Stimulated activated CD4-positive, alpha-beta T cell treated with anti-CD3 and anti-CD28 coated beads, Interleukin-12 subunit alpha, Interleukin-12 subunit beta, amount 100 ng/mL, for 4 hours (primary cell): Measurements from ENCODE around the gene MATK.
A peak's percentile ranks its signal among the peaks of the same experiment; 100 is the strongest.

Experiments
- DNase-seq: peaks from one replicate; pipeline ENCODE4 v3.0.0-alpha.2; 2020

Gene MATK

GRCh38 chr19:3788996-3789778 lies 3.0 kb upstream of the MATK start:
- no peak for DNase-seq

GRCh38 chr19:3785451-3785937 lies 687 bp downstream of the MATK start:
- DNase-seq = peak; percentile 38

- no peak for DNase-seq
These were observed 1.4 kb downstream of the MATK start for GRCh38 chr19:3784607-3785450.

- DNase-seq = peak; percentile 44
These were observed 2.3 kb downstream of the MATK start for GRCh38 chr19:3783660-3784584.

GRCh38 chr19:3782903-3783302 lies 3.3 kb downstream of the MATK start:
- DNase-seq = no peak

GRCh38 chr19:3782330-3782729 lies 3.9 kb downstream of the MATK start:
- DNase-seq = no peak

GRCh38 chr19:3781603-3782002 lies 4.6 kb downstream of the MATK start:
- no peak for DNase-seq

GRCh38 chr19:3780786-3781304 lies 5.3 kb downstream of the MATK start:
- DNase-seq = no peak

GRCh38 chr19:3778899-3779723 lies 7.1 kb downstream of the MATK start:
- no peak for DNase-seq

- DNase-seq = no peak
These were observed 7.9 kb downstream of the MATK start for GRCh38 chr19:3778104-3778867.

- no peak for DNase-seq
These were observed 9.6 kb downstream of the MATK start for GRCh38 chr19:3776479-3777040.

GRCh38 chr19:3775831-3776230 lies 10.3 kb downstream of the MATK start:
- DNase-seq = no peak

- no peak for DNase-seq
These were observed 10.8 kb downstream of the MATK start for GRCh38 chr19:3775374-3775711.

GRCh38 chr19:3774621-3775373 lies 11.4 kb downstream of the MATK start:
- no peak for DNase-seq

GRCh38 chr19:3773814-3774515 lies 12.2 kb downstream of the MATK start:
- DNase-seq = no peak

- no peak for DNase-seq
These were observed 14.2 kb downstream of the MATK start, which contains the start of gene RAX2 for GRCh38 chr19:3771906-3772455. Gene RAX2 (minus strand): TSS chr19:3772228. CDS start chr19:3771742, 486 bp downstream.

GRCh38 chr19:3771000-3771905 lies 14.9 kb downstream of the MATK start:
- no peak for DNase-seq
